ENCODE data around the gene NADSYN1.

NADSYN1 gene

DNA sequence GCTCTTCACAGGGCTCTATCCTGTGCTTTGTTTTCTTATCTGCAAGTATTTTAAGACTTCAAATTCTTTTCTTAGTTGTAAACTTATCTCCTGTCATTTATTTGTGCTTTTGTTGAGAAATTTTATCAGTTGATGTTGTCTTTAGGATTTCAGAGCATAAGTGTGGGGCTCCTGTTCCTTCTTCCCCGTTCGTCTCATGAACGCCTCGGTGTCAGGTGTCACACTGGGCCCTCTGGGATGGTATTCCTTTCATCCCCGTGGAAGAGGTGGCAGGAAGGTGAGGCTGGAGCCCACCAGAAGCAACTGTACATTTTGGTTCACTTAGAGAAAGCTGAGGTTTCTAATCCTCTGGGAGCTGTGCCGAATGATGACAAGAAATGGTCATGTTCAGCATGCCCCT lies 17.9 kb downstream of the NADSYN1 start:
- H3K36me3 ChIP-seq (replicated peaks; ENCODE audit: low read depth, low read length), result peaks cover 35% of the 10 kb centered on the region
- H3K27ac ChIP-seq (ENCODE audit: low read length), result no peak overlapping the region
- H3K4me1 ChIP-seq (ENCODE audit: low read length), result no peaks in the 10 kb centered on the region
- H3K9me3 ChIP-seq (ENCODE audit: insufficient read depth, low read length), result no peaks in the 10 kb centered on the region
- no peaks in the 10 kb centered on the region for H3K27me3 ChIP-seq (ENCODE audit: low read depth, low read length)
- no peak overlapping the region for H3K4me3 ChIP-seq (ENCODE audit: low read length)
- H4K20me1 ChIP-seq (ENCODE audit: insufficient read depth, low read length), result 0 out of 2 replicates have a peak, but pooled peaks cover 3% of the 10 kb centered on the region
- H3K4me2 ChIP-seq (ENCODE audit: low read length), result no peak overlapping the region
- no peak overlapping the region for H3K9ac ChIP-seq (ENCODE audit: low read length)
- no peaks in the 10 kb centered on the region for H3K79me2 ChIP-seq (ENCODE audit: low read length)
- TF ChIP-seq EZH2phosphoT487 (IDR thresholded peaks at IDR 0.05; ENCODE audit: low read depth), result no peak
- no peak overlapping the region for H2AFZ ChIP-seq (ENCODE audit: low read depth, low read length)

DNA sequence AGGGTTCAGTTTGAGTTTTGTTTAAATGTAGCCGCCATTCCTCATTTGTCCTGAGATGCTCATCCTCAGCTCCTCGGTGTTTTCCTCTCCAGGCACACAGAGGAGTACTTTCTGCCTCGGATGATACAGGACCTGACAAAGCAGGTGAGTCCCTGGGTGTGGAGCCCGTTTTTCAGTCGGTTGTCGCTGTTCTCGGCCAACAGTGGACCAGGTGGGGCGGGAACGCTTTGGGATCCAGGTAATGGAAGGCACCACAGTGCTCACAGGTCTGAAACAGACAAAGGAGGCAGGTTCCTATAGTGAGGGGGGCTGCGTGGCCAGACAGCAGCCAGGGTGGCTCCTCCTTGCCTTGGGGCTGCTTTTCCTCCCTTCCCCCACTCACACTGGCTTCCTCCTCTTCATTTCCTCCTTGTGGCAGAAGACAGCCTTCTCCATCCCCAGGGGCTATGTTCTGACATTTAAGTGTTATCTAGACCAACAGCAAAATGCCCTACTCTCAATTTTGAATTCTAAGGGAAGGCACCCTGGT lies 19.4 kb downstream of the NADSYN1 start:
- no peak overlapping the region for H3K9ac ChIP-seq (ENCODE audit: low read length)
- H3K27me3 ChIP-seq (ENCODE audit: low read depth, low read length), result no peaks in the 10 kb centered on the region
- no peaks in the 10 kb centered on the region for H3K79me2 ChIP-seq (ENCODE audit: low read length)
- peaks cover 35% of the 10 kb centered on the region for H3K36me3 ChIP-seq (replicated peaks; ENCODE audit: low read depth, low read length)
- no peak for TF ChIP-seq EZH2phosphoT487 (IDR thresholded peaks at IDR 0.05; ENCODE audit: low read depth)
- no peak overlapping the region for H3K27ac ChIP-seq (ENCODE audit: low read length)
- H3K9me3 ChIP-seq (ENCODE audit: insufficient read depth, low read length), result no peaks in the 10 kb centered on the region
- no peak overlapping the region for H3K4me3 ChIP-seq (ENCODE audit: low read length)
- no peak overlapping the region for H2AFZ ChIP-seq (ENCODE audit: low read depth, low read length)
- no peak overlapping the region for H3K4me2 ChIP-seq (ENCODE audit: low read length)
- H4K20me1 ChIP-seq (ENCODE audit: insufficient read depth, low read length), result 0 out of 2 replicates have a peak, but pooled peaks cover 3% of the 10 kb centered on the region
- H3K4me1 ChIP-seq (ENCODE audit: low read length), result no peaks in the 10 kb centered on the region

DNA sequence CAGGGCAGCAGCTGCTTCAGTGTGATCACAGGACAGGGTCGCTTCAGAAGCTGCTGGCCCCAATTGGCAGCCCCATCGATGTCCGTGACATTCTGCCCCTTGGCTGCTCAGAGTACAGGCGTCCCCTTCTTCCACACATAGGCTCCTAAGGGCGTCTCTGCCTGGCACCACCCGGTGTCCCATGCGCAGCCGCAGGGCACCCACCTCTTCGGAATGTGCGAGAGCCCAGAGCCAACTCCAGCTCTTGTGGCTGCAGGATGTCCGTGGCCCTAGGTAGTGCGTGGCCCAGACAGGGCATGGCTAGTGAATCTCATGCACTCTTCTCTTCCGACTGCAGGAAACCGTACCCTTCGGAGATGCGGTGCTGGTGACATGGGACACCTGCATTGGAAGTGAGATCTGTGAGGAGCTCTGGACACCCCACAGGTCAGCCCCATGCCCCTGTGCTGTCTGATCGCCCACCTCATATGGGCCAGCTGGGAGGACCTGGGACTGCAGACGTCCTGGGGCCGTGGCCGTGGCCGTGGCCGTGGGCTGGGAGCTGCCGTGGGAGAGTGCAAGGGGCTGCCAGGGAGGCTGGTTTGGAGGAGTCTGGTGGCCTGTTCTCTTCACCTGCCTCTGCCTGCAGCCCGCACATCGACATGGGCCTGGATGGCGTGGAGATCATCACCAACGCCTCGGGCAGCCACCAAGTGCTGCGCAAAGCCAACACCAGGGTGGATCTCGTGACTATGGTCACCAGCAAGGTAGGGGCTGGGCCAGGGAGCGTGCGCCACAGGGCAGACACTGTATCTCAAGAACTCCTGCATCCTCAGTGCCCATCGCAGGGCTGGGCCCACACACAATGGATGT lies 20.2 kb downstream of the NADSYN1 start:
- H3K4me1 ChIP-seq (ENCODE audit: low read length), result no peaks in the 10 kb centered on the region

DNA sequence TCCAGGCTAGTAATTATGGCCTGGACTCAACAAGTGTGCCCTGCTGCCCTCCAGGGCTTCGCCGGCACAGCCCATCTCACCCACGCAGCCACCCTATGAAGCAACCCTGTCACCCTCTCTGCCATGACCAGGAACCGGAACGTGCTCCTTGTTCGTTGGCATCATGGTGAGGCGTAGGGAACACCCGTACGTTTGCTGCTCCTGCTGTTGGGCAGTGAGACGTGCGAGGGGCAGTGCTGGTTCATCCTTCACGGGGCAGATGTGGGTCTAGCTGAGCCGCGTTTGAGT lies 20.7 kb downstream of the NADSYN1 start:
- Histone ChIP-seq H3K27me3 (ENCODE audit: low read depth, low read length) (no peaks in the 10 kb centered on the region), H3K79me2 (ENCODE audit: low read length) (no peaks in the 10 kb centered on the region), H3K27ac (ENCODE audit: low read length) (no peak overlapping the region), H3K4me3 (ENCODE audit: low read length) (no peak overlapping the region), H4K20me1 (ENCODE audit: insufficient read depth, low read length) (0 out of 2 replicates have a peak, but pooled peaks cover 3% of the 10 kb centered on the region), H3K36me3 (replicated peaks; ENCODE audit: low read depth, low read length) (peaks cover 36% of the 10 kb centered on the region), H3K4me2 (ENCODE audit: low read length) (no peak overlapping the region), H3K9ac (ENCODE audit: low read length) (no peak overlapping the region), H3K9me3 (ENCODE audit: insufficient read depth, low read length) (no peaks in the 10 kb centered on the region), H3K4me1 (ENCODE audit: low read length) (no peaks in the 10 kb centered on the region), H2AFZ (ENCODE audit: low read depth, low read length) (no peak overlapping the region)
- no peak for TF ChIP-seq EZH2phosphoT487 (IDR thresholded peaks at IDR 0.05; ENCODE audit: low read depth)
- TF ChIP-seq, protein P1, sequence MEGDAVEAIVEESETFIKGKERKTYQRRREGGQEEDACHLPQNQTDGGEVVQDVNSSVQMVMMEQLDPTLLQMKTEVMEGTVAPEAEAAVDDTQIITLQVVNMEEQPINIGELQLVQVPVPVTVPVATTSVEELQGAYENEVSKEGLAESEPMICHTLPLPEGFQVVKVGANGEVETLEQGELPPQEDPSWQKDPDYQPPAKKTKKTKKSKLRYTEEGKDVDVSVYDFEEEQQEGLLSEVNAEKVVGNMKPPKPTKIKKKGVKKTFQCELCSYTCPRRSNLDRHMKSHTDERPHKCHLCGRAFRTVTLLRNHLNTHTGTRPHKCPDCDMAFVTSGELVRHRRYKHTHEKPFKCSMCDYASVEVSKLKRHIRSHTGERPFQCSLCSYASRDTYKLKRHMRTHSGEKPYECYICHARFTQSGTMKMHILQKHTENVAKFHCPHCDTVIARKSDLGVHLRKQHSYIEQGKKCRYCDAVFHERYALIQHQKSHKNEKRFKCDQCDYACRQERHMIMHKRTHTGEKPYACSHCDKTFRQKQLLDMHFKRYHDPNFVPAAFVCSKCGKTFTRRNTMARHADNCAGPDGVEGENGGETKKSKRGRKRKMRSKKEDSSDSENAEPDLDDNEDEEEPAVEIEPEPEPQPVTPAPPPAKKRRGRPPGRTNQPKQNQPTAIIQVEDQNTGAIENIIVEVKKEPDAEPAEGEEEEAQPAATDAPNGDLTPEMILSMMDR (IDR thresholded peaks at IDR 0.05; ENCODE audit: low read depth, low read length), result no peak

More for the DNA sequence above, 20.2 kb downstream of the NADSYN1 start:
- no peaks in the 10 kb centered on the region for H3K27me3 ChIP-seq (ENCODE audit: low read depth, low read length)
- 0 out of 2 replicates have a peak, but pooled peaks cover 3% of the 10 kb centered on the region for H4K20me1 ChIP-seq (ENCODE audit: insufficient read depth, low read length)
- H2AFZ ChIP-seq (ENCODE audit: low read depth, low read length), result no peak overlapping the region
- H3K79me2 ChIP-seq (ENCODE audit: low read length), result no peaks in the 10 kb centered on the region
- peaks cover 34% of the 10 kb centered on the region for H3K36me3 ChIP-seq (replicated peaks; ENCODE audit: low read depth, low read length)
- H3K27ac ChIP-seq (ENCODE audit: low read length), result no peak overlapping the region
- no peak for TF ChIP-seq EZH2phosphoT487 (IDR thresholded peaks at IDR 0.05; ENCODE audit: low read depth)
- TF ChIP-seq, protein P1 (IDR thresholded peaks at IDR 0.05; ENCODE audit: low read depth, low read length), result no peak
- H3K4me2 ChIP-seq (ENCODE audit: low read length), result no peak overlapping the region
- no peaks in the 10 kb centered on the region for H3K9me3 ChIP-seq (ENCODE audit: insufficient read depth, low read length)
- H3K9ac ChIP-seq (ENCODE audit: low read length), result no peak overlapping the region
- H3K4me3 ChIP-seq (ENCODE audit: low read length), result no peak overlapping the region

DNA sequence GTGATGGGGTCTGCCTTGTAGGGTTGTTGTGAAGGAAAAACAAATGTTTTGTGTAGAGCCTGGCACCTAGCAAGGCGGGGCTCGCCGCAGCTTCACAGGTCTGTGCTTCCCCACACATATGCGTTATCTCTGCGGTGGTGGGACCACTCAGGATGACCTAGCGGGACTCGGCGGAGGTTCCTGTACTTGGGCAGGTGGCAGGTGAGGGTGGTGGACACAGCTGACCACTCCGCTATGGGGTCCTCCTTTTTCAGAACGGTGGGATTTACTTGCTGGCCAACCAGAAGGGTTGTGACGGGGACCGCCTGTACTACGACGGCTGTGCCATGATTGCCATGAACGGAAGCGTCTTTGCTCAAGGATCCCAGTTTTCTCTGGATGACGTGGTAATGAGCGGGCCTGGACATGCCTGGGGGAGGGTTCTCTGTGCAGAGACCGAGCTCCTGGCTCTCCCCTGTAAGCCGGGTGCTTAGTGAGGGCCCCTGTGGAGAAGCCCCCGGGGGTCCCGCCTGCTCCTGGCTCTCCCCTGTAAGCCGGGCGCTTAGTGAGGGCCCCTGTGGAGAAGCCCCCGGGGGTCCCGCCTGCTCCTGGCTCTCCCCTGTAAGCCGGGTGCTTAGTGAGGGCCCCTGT lies 21.3 kb downstream of the NADSYN1 start:
- Histone ChIP-seq H3K4me1 (ENCODE audit: low read length) (no peaks in the 10 kb centered on the region), H3K9ac (ENCODE audit: low read length) (no peak overlapping the region), H3K9me3 (ENCODE audit: insufficient read depth, low read length) (no peaks in the 10 kb centered on the region), H2AFZ (ENCODE audit: low read depth, low read length) (no peak overlapping the region), H4K20me1 (ENCODE audit: insufficient read depth, low read length) (0 out of 2 replicates have a peak, but pooled peaks cover 3% of the 10 kb centered on the region), H3K27me3 (ENCODE audit: low read depth, low read length) (no peaks in the 10 kb centered on the region), H3K79me2 (ENCODE audit: low read length) (no peaks in the 10 kb centered on the region), H3K4me2 (ENCODE audit: low read length) (no peak overlapping the region), H3K36me3 (replicated peaks; ENCODE audit: low read depth, low read length) (peaks cover 36% of the 10 kb centered on the region), H3K27ac (ENCODE audit: low read length) (no peak overlapping the region), H3K4me3 (ENCODE audit: low read length) (no peak overlapping the region)
- no peak for TF ChIP-seq EZH2phosphoT487 (IDR thresholded peaks at IDR 0.05; ENCODE audit: low read depth)
- TF ChIP-seq, protein P1 (IDR thresholded peaks at IDR 0.05; ENCODE audit: low read depth, low read length), result no peak
